Right ventricle myocardium inferior (tissue), 1 donor: ENCODE data around the gene PARD3B. TPM values are rescaled to one million over a fixed set of nuclear protein-coding genes. Genes with fewer than 3 reads are reported as not detected.
"Not testable (repeated sequence)": the region's sequence is repeated elsewhere in the genome, so short reads cannot be mapped to it uniquely, and the experiment has no call there.

Experiments
- ATAC-seq: fragments of 200-7000 bp; cut with Tn5 transposase; one replicate; pipeline ENCODE4 v1.9.1; 2020; ENCODE audit warnings: mild to moderate bottlenecking, moderate library complexity
- DNase-seq: peaks from one replicate; pipeline ENCODE4 v3.0.0; 2021; ENCODE audit errors: missing footprints
- intact Hi-C: fragments of 100-400 bp; cut with DNase I; formaldehyde crosslinking; loops from one replicate; pipeline ENCODE4 v1.11.0; 2022
- total RNA-seq: library from RNA; stranded (reverse); fragmentation: NEBNext Ultra II Directional; extraction: Animal tissue kit (Norgen Biotek cat#: 25700); gene quantifications from one replicate; pipeline ENCODE4 v1.2.1, GENCODE V29; 2021
- donor health status: DM: no; HTN: yes; CAD: no; lungs with severe emphysema.

The PARD3B gene
- total RNA-seq, 1 donor from 2014 or later = 7.8 TPM

DNA sequence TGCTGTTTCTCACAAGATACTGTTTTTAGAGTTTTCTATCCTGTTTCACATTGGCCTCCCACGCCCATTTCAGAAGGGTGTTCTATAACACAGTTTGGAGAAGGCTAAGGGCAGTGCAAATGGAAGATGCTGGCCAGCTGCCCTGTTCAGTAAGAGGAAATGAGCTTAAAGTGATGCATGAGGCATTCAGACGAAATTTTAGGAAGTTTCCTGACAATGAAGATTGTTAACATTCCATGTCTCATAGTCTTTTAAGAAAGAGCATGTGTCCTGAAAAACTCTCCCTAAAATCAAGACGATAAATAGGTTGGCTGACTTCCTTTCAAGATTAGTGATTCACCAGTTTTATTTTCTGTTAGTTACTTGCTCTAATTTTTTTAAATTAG lies 652.9 kb downstream of the PARD3B start:
- DNase-seq = no peak
- ATAC-seq = peak; percentile 72
- intact Hi-C loops = no loop called here

GRCh38 chr2:205199165-205199850 lies 654.0 kb downstream of the PARD3B start:
- DNase-seq = no peak
- ATAC-seq = no peak
- intact Hi-C loops = no loop called here

- intact Hi-C loops = no loop called here
- ATAC-seq (no peak), DNase-seq (no peak)
These were observed 665.2 kb downstream of the PARD3B start for GRCh38 chr2:205210494-205210893.

GRCh38 chr2:205212357-205212756 lies 667.1 kb downstream of the PARD3B start:
- ATAC-seq (no peak), DNase-seq (no peak)
- intact Hi-C loops = no loop called here

DNA sequence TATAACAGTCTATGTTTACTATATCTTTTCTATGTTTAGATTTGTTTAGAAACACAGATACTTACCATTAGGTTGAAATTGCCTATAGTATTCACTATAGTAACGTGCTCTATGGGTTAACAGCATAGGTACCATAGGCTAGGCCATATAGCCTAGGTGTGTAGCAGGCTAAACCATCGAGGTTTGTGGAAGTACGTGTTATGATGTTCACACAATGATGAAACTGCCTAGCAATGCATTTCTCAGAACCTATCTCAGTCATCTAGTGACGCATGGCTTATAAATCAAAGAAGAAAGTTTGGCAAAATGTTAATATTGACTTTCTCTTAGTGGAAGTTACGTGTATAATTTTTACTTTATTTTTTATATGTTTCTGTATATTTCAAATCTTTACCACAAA lies 670.8 kb downstream of the PARD3B start:
- intact Hi-C loops = no loop called here
- no peak for ATAC-seq
- no peak for DNase-seq

- intact Hi-C loops = no loop called here
- ATAC-seq = no peak
These were observed 671.3 kb downstream of the PARD3B start for GRCh38 chr2:205216580-205216979.

DNA sequence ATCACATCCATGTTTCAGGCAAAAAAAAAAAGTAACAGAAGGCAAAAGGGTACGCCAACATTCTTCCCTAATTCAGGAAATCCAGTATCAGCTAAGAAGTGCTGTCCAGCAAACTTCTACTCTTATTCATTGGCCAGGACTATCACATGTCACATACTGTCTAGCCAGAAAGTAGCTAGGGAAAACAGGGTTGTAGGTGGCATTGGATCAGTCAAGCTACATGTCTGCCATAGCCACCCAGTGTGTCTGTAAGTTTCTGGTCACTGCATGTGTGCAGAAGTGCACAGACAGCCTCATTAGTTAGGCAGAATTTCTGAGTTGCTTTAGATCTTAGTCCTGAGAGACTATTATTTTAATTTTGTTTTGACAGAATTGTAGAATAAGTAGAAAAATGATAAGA lies 671.7 kb downstream of the PARD3B start:
- no peak for ATAC-seq

More at GRCh38 chr2:205216580-205216979, 671.3 kb downstream of the PARD3B start:
- DNase-seq = no peak

GRCh38 chr2:205218056-205218455 lies 672.8 kb downstream of the PARD3B start:
- DNase-seq (no peak), ATAC-seq (no peak)
- intact Hi-C loops = no loop called here

More for the DNA sequence above, 671.7 kb downstream of the PARD3B start:
- DNase-seq = no peak
- intact Hi-C loops = no loop called here

DNA sequence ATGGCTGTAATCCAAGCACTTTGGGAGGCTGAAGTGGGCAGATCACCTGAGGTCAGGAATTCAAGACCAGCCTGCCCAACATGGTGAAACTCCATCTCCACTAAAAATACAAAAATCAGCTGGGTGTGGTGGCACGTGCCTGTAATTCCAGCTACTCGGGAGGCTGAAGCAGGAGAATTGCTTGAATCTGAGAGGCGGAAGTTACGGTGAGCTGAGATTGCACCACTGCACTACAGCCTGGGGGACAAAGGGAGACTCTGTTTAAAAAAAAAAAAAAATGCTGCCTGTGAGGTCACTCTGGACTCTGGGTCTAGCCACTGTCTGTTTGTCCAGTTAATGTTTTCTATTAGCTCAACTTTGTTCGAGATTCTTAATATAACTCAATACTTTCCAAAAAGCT lies 673.5 kb downstream of the PARD3B start:
- ATAC-seq, intact Hi-C loops, DNase-seq: not testable (repeated sequence)

DNA sequence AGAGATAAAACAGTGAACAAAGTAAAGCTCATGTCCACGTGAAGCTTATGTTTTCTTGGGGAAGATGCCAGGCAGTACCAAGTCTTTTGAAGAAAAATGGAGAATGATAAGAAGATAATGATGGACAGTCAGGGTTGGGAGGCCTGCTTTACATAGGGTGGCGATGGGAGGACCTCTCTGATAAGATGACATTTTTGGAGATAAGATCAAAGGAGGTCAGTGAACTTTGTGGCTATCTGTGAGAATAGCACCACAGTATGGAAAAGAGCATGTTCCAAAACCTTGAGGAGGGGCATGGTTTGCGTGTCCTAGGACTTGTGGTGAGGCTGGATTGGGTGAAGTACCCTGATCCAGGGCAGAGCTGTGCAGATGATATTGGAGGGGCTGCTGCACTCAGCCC lies 675.3 kb downstream of the PARD3B start:
- DNase-seq (no peak), ATAC-seq (no peak)
- intact Hi-C loops = no loop called here

- intact Hi-C loops = no loop called here
- no peak for ATAC-seq
These were observed 686.8 kb downstream of the PARD3B start for GRCh38 chr2:205232086-205232485.

GRCh38 chr2:205235434-205235833 lies 690.2 kb downstream of the PARD3B start:
- ATAC-seq (no peak), DNase-seq (no peak)
- intact Hi-C loops = no loop called here

More at GRCh38 chr2:205232086-205232485, 686.8 kb downstream of the PARD3B start:
- no peak for DNase-seq

DNA sequence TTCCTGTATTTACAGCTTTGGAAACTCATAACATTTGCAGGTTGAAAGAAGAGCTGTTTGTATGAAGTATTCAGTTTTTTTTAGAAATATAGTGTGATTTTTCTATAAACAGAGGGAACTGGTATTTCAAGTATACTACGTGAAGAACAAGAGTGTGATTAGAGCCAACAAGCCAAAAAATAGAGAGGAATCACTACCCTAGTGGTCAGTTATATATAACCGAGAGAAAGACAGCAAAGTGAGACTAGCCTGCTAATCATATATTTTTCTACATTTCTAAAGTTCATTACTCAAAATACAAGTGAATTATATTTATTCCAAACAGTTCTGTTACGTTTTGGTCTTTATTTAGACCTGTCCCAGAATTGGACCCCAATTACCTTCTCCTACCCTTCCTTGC lies 692.2 kb downstream of the PARD3B start:
- DNase-seq (no peak), ATAC-seq (no peak)
- intact Hi-C loops = no loop called here

DNA sequence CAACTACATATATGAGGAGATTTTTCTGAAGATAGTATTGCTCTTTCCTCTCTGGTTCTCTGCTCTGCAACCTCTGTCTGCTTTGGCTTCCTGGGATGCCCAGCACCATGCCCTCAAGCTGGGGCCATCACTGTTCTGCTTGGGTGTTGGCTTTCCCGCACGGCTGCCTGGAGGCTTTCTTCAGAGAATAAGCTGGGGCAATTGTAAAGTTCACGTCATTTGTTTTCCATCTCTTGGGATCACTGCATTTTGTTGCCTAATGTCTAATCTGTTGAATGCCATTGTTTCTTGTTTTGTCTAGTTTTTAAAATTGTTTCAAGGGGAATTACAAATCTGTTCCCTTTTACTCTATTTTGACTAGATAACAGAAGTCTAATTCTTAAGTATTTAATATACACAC lies 699.7 kb downstream of the PARD3B start:
- DNase-seq (no peak), ATAC-seq (peak; percentile 48)
- intact Hi-C loops = no loop called here

DNA sequence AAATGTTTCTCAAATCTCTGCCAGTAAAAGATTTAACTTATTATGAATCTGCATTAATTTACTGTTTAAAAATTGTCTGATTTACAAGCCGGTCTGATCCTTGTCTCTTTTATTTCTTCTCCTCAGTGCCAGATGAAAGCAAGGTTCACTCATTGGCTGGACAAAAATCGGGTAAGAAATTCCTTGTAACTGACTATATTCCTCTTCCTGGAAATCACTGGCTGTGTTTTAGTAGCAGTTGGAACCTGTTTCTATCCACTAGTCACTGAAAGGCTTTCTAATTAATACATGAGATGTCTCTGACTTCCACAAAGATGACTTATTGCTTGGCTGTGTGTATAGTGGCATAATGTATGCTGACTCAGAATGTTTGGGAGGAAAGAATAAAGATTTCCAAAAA lies 700.4 kb downstream of the PARD3B start:
- intact Hi-C loops = no loop called here
- peak; percentile 62 for ATAC-seq

DNA sequence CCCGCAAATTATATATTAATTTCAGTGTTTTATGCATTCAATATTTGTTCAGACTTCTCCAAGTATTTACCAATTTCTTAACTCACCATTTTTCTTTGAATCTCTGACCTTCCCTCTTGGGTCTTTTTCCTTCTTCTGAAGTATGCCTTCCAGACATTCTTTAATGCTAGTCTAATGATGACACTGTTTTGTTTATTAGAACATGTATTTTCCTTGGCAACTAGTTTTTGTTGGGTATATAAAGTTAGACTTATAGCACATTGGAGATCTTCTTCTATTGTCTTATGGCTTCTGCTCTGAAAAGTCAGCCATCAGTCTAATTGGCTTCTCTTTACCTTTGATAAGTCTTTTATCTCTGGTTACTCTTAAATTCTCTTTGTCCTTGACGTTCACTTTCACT lies 713.8 kb downstream of the PARD3B start:
- intact Hi-C loops = no loop called here
- DNase-seq (no peak), ATAC-seq (no peak)

More for the DNA sequence above, 700.4 kb downstream of the PARD3B start:
- DNase-seq = no peak

- ATAC-seq (no peak), DNase-seq (no peak)
- intact Hi-C loops = no loop called here
These were observed 716.3 kb downstream of the PARD3B start for GRCh38 chr2:205261516-205262020.

DNA sequence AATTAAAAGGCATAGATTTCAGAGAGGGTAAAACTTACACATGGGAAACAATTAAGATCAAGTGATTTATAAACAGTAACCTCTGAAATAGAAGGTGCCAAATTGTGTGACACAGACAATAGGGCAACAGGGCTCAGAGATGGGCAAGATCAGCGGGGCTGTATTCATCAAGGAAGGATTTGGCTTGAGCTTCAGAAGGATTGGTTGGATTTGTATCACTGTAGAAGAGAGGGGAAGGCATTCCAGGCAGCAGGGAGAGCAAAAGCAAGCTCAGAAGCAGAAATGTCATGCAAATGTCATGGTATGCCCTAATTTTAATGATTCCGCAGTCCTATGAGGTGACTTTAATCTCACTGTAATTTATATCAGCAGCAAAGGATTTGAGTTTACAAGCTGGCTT lies 722.0 kb downstream of the PARD3B start:
- no peak for ATAC-seq
- DNase-seq = no peak
- intact Hi-C loops = no loop called here

DNA sequence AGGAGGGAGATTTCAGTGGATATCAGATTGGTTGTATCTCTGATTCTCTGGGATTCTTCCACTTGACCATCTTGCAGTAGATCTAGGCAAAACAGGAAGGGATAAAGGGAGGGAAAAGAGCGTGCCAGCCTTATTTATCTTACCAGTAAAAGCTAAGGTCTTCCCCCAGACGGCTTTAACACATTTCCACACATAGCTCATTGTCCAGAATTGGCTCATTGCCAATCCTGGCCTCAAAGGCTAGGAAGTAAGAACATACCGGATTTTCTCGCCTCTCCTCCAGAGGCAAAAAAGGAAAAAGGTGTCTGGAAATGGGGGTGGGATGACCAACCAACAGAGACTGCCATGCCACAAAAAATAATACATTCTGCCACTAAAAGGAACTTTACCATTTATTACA lies 725.4 kb downstream of the PARD3B start:
- ATAC-seq (no peak), DNase-seq (no peak)
- intact Hi-C loops = no loop called here

DNA sequence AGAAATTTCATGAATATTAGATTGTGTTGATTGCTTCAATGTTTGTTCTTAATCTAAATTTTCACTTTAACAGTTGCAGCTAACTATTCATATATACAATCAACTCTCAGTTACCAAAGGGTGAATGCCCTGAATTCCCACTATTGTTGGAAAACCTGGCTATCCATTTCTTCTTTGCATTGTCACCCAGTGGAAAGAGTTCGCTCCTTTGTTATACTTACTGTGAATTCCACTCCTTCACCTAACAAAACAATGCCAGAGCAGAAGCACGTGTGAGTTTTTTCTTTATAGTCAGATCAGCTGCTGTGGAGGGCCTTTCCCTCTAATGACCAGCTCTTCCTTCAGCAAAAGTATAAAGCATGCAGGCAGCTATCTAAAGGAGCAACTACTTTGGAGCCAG lies 727.9 kb downstream of the PARD3B start:
- ATAC-seq (no peak), DNase-seq (no peak)
- intact Hi-C loops = no loop called here

- ATAC-seq (no peak), DNase-seq (no peak)
- intact Hi-C loops = no loop called here
These were observed 728.4 kb downstream of the PARD3B start for GRCh38 chr2:205273627-205274026.
